Neuronal stem cell (in vitro differentiated cells): Measurements from ENCODE around the gene HERC2.
A peak's percentile ranks its signal among the peaks of the same experiment; 100 is the strongest.

Experiments used
- DNase-seq: peaks from one replicate; pipeline ENCODE4 v3.0.0-alpha.2; 2013; ENCODE audit warnings: low spot score
- H2AFZ ChIP-seq: one replicate; pipeline ENCODE4 v1.6.1; 2013; ENCODE audit warnings: mild to moderate bottlenecking, low read length, inconsistent platforms
- H2AK5ac ChIP-seq: 2 replicates; pipeline ENCODE4 v1.6.1; 2013; ENCODE audit warnings: low read depth, mild to moderate bottlenecking, inconsistent platforms, low read length, moderate library complexity, mixed read lengths
- H2BK120ac ChIP-seq: 2 replicates; pipeline ENCODE4 v1.6.1; 2013; ENCODE audit warnings: low read depth, mild to moderate bottlenecking, inconsistent platforms, low read length, moderate library complexity, mixed read lengths
- H2BK12ac ChIP-seq: one replicate; pipeline ENCODE4 v1.6.1; 2013; ENCODE audit warnings: low read length, inconsistent platforms
- H2BK15ac ChIP-seq: 2 replicates; pipeline ENCODE4 v1.6.1; 2013; ENCODE audit warnings: mild to moderate bottlenecking, low read length, inconsistent platforms, mixed read lengths
- H2BK5ac ChIP-seq: one replicate; pipeline ENCODE4 v1.6.1; 2013; ENCODE audit warnings: inconsistent platforms, mild to moderate bottlenecking, low read length, moderate library complexity
- H3K14ac ChIP-seq: one replicate; pipeline ENCODE4 v1.6.1; 2013; ENCODE audit warnings: low read length, inconsistent platforms
- H3K18ac ChIP-seq: 2 replicates; pipeline ENCODE4 v1.6.1; 2013; ENCODE audit warnings: low read length, inconsistent platforms
- H3K23ac ChIP-seq: 2 replicates; pipeline ENCODE4 v1.6.1; 2013; ENCODE audit warnings: low read depth, mild to moderate bottlenecking, mixed read lengths, low read length, inconsistent platforms; ENCODE audit not compliant: poor library complexity
- H3K27ac ChIP-seq: replicated peaks from 3 replicates; pipeline ENCODE4 v1.5.1; 2013; ENCODE audit warnings: low read length, inconsistent platforms
- H3K27me3 ChIP-seq, 3 experiments: 2 replicates each; pipeline ENCODE4 v1.6.1; 2013; ENCODE audit warnings: low read length in 3 of 3, mild to moderate bottlenecking in 2 of 3, inconsistent platforms in 1 of 3, low read depth in 1 of 3, mixed read lengths in 1 of 3, moderate library complexity in 1 of 3; ENCODE audit not compliant: control insufficient read depth in 3 of 3, insufficient read depth in 3 of 3
- H3K36me3 ChIP-seq, 2 donors: replicated peaks in 1 of 2; 2 replicates each; pipeline ENCODE4 v1.6.1; 2013; ENCODE audit warnings: low read length in 2 of 2; ENCODE audit not compliant: control insufficient read depth in 2 of 2, insufficient read depth in 2 of 2
- H3K4ac ChIP-seq: 2 replicates; pipeline ENCODE4 v1.6.1; 2013; ENCODE audit warnings: inconsistent platforms, mild to moderate bottlenecking, low read length, moderate library complexity
- H3K4me1 ChIP-seq, 2 donors: 1 replicate in 1 of 2; 2 replicates in 1 of 2; pipeline ENCODE4 v1.6.1; 2013; ENCODE audit warnings: low read length in 2 of 2, low read depth in 1 of 2; ENCODE audit not compliant: control insufficient read depth in 2 of 2, insufficient read depth in 1 of 2
- H3K4me2 ChIP-seq: one replicate; pipeline ENCODE4 v1.6.1; 2013; ENCODE audit warnings: mild to moderate bottlenecking, low read length, inconsistent platforms; ENCODE audit not compliant: insufficient read depth, poor library complexity, severe bottlenecking
- H3K4me3 ChIP-seq, 2 donors: 2 replicates each; pipeline ENCODE4 v1.5.1; 2013; ENCODE audit warnings: low read length in 2 of 2, mild to moderate bottlenecking in 2 of 2, inconsistent platforms in 1 of 2, moderate library complexity in 1 of 2
- H3K79me1 ChIP-seq: one replicate; pipeline ENCODE4 v1.6.1; 2013; ENCODE audit warnings: low read depth, mild to moderate bottlenecking, inconsistent platforms, low read length, moderate library complexity
- H3K9ac ChIP-seq: one replicate; pipeline ENCODE4 v1.6.1; 2013; ENCODE audit warnings: mild to moderate bottlenecking, low read depth, low read length, inconsistent platforms; ENCODE audit not compliant: poor library complexity
- H3K9me3 ChIP-seq, 2 donors: replicated peaks in 1 of 2; 2 replicates each; pipeline versions ENCODE3 to v1.6.1; 2013; ENCODE audit warnings: low read length in 2 of 2, mild to moderate bottlenecking in 2 of 2, inconsistent platforms in 1 of 2, low read depth in 1 of 2, mixed read lengths in 1 of 2, moderate library complexity in 1 of 2; ENCODE audit not compliant: control insufficient read depth in 2 of 2, insufficient read depth in 1 of 2
- H4K8ac ChIP-seq: one replicate; pipeline ENCODE4 v1.6.1; 2013; ENCODE audit warnings: low read depth, mild to moderate bottlenecking, inconsistent platforms, low read length, moderate library complexity
- H4K91ac ChIP-seq: one replicate; pipeline ENCODE4 v1.6.1; 2013; ENCODE audit warnings: low read length, low read depth, mild to moderate bottlenecking, inconsistent platforms; ENCODE audit not compliant: poor library complexity
- WGBS, 2 donors: extraction: QIAGEN DNeasy Blood & Tissue Kit; methylation state at CpG; one replicate each; pipeline ENCODE4 v1.1.7; 2013; ENCODE audit warnings: missing lambda C conversion rate in 2 of 2, mixed read lengths in 1 of 2; ENCODE audit not compliant: insufficient read length in 2 of 2, insufficient replicate concordance in 1 of 2; ENCODE audit errors: extremely low coverage in 2 of 2; 5-methylcytosine and 5-hydroxymethylcytosine counted together

Gene HERC2

DNA sequence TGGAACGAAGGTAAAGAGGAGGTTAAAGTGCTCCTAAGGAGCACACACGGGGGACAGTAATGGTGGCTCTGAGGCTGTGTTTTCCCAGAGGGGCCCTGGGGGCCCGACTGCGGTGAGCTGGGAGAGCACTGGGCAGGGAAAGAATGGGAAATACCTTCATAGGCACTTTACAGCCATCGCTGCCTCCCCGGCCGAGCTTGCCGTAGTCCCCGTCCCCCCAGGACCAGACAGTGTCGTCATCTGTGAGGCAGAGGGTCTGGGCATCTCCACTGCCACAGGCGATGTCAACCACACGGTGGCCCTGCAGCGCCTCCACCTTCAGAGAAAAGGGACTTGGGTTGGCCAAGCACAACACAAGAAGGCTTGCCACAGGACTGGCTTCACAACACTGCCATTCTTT lies 190.0 kb downstream of the HERC2 start:
- Histone ChIP-seq H3K9me3 (no peaks in the 10 kb centered on the region), H2AK5ac (no peak overlapping the region)
- no CpG with 5 or more reads among the region's 13 CpGs for WGBS, 2 donors

DNA sequence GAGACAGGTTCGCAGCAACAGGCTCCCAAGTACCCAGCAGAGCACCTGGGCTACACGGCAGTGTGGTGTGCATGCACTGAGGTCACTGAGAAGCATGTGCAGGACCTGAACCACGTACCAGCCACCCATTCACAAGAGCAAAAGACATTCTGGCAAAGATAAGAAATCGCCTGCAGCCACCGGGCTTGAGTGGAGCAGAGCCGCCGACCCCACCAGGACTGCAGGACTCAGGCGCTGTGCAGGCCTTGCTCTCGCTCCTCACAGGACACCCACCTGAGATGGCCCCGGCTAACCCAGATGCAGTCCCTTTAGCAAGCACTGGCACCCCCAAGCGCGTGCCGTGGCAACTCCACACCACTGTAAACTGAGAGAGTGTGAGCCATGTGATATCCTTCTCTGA lies 190.6 kb downstream of the HERC2 start:
- no peak overlapping the region for H4K8ac ChIP-seq
- no peak overlapping the region for H2BK120ac ChIP-seq
- peak overlapping the region; percentile 36 for H3K9ac ChIP-seq
- H3K23ac ChIP-seq: no peak overlapping the region
- H3K36me3 ChIP-seq: peaks cover 24 to 92% of the 10 kb centered on the region in 2 donors
- no peak overlapping the region for H2AFZ ChIP-seq
- no peak for DNase-seq
- no peak overlapping the region for H3K4ac ChIP-seq
- no peak overlapping the region for H2BK12ac ChIP-seq
- no CpG with 5 or more reads among the region's 13 CpGs for WGBS, 2 donors
- no peak overlapping the region for H2BK15ac ChIP-seq
- no peaks in the 10 kb centered on the region for H3K79me1 ChIP-seq
- H3K18ac ChIP-seq: no peak overlapping the region
- no peak overlapping the region for H4K91ac ChIP-seq
- H3K4me3 ChIP-seq: no peak overlapping the region
- H2AK5ac ChIP-seq: no peak overlapping the region
- no peak overlapping the region for H3K14ac ChIP-seq
- no peak overlapping the region for H3K27ac ChIP-seq
- H3K27me3 ChIP-seq: no peaks in the 10 kb centered on the region
- H2BK5ac ChIP-seq: peak overlapping the region; percentile 17
- no peak overlapping the region for H3K4me2 ChIP-seq
- H3K9me3 ChIP-seq: no peaks in the 10 kb centered on the region
- H3K4me1 ChIP-seq: no peaks in the 10 kb centered on the region

More for the DNA sequence above, 190.0 kb downstream of the HERC2 start:
- Histone ChIP-seq H4K8ac (no peak overlapping the region), H2AFZ (no peak overlapping the region), H2BK5ac (no peak overlapping the region), H3K27ac (no peak overlapping the region), H4K91ac (no peak overlapping the region), H3K4me3 (no peak overlapping the region), H3K23ac (no peak overlapping the region), H3K4me1 (no peaks in the 10 kb centered on the region), H3K79me1 (no peaks in the 10 kb centered on the region), H2BK120ac (no peak overlapping the region), H3K27me3 (no peaks in the 10 kb centered on the region), H3K4me2 (no peak overlapping the region), H2BK12ac (no peak overlapping the region), H3K36me3 (peaks cover 24 to 88% of the 10 kb centered on the region in 2 donors), H3K4ac (no peak overlapping the region), H2BK15ac (no peak overlapping the region), H3K18ac (no peak overlapping the region), H3K14ac (no peak overlapping the region), H3K9ac (no peak overlapping the region)
- DNase-seq: no peak

DNA sequence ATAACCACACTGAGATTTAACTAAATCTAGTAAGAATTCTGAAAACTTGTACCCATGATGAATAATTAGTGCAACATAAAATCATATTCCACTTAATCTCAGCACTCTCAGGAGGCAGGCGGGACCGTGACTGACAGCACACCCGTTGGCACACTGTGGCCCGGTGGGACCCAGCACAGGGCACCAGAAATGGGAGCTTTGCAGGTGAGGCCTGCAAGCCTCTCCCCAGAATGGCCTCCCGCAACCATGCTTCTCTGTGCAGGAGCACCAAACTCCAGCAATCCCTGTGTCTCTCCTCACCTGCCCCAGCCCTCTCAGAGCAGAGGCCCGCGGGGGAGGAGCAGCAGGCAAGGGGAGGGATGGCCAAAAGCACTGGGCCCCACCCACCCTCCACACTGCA lies 191.3 kb downstream of the HERC2 start:
- no peak overlapping the region for H3K27ac ChIP-seq
- no peaks in the 10 kb centered on the region for H3K4me1 ChIP-seq
- H3K9me3 ChIP-seq: no peaks in the 10 kb centered on the region
- no peaks in the 10 kb centered on the region for H3K79me1 ChIP-seq
- no peak overlapping the region for H2BK12ac ChIP-seq
- H2AFZ ChIP-seq: no peak overlapping the region
- no peak overlapping the region for H4K8ac ChIP-seq
- no CpG with 5 or more reads among the region's 7 CpGs for WGBS, 2 donors
- no peak overlapping the region for H3K4me3 ChIP-seq
- H3K4ac ChIP-seq: no peak overlapping the region
- H2BK15ac ChIP-seq: no peak overlapping the region
- no peak overlapping the region for H3K9ac ChIP-seq
- H4K91ac ChIP-seq: no peak overlapping the region
- no peaks in the 10 kb centered on the region for H3K27me3 ChIP-seq
- no peak overlapping the region for H3K18ac ChIP-seq
- H3K4me2 ChIP-seq: no peak overlapping the region
- no peak overlapping the region for H3K14ac ChIP-seq
- no peak for DNase-seq
- no peak overlapping the region for H2BK5ac ChIP-seq
- no peak overlapping the region for H2AK5ac ChIP-seq
- peaks cover 24 to 96% of the 10 kb centered on the region in 2 donors for H3K36me3 ChIP-seq
- no peak overlapping the region for H2BK120ac ChIP-seq
- H3K23ac ChIP-seq: peak overlapping the region; percentile 11

DNA sequence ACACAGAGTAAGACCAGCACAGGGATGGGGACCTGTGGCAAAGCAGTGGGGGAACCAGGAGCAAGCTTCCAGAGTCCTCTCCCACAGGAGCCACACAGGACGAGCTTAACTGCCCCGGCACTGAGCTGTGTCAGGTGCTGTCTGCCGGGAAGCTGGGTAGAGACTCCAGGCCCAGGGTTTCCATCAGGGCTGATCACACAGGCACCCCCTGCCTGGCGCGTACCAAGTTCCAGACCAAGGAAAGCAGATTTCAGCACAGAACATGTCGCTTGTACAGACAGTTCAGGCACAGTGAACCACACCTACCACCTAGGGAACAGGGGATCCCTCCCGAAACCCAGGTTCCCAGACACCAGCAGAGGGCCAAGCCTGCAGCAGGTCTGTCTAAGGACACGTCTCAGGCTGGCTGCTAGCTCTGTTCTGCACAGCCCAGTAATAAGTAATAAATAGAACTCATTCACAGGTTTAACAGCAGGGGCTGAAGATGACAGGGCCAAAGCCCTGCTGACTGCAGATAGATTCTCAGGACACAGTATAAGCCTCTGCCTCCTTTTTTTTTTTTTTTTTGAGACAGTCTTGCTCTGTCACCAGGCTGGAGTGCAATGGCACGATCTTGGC lies 192.6 kb downstream of the HERC2 start:
- H3K36me3 ChIP-seq: peaks cover 30 to 95% of the 10 kb centered on the region in 2 donors

More for the DNA sequence above, 192.6 kb downstream of the HERC2 start:
- Histone ChIP-seq H3K4ac (no peak overlapping the region), H4K91ac (no peak overlapping the region), H2AK5ac (no peak overlapping the region), H2AFZ (no peak overlapping the region), H3K27me3 (no peaks in the 10 kb centered on the region), H3K79me1 (no peaks in the 10 kb centered on the region), H3K14ac (no peak overlapping the region), H3K4me2 (no peak overlapping the region), H3K18ac (no peak overlapping the region), H4K8ac (no peak overlapping the region), H3K9me3 (no peaks in the 10 kb centered on the region), H2BK120ac (no peak overlapping the region), H3K4me1 (no peaks in the 10 kb centered on the region), H3K27ac (no peak overlapping the region), H3K9ac (no peak overlapping the region), H2BK15ac (no peak overlapping the region), H3K23ac (no peak overlapping the region), H3K4me3 (no peak overlapping the region), H2BK12ac (no peak overlapping the region), H2BK5ac (no peak overlapping the region)
- WGBS, 2 donors: no CpG with 5 or more reads among the region's 9 CpGs
- no peak for DNase-seq
